Astrocyte of the spinal cord (primary cell): ENCODE measurements around the gene SLC2A6.
"Not testable (repeated sequence)": the region's sequence is repeated elsewhere in the genome, so short reads cannot be mapped to it uniquely, and the experiment has no call there.

Source experiments
- DNase-seq: peaks from one replicate; pipeline ENCODE4 v3.0.0; 2011; ENCODE audit warnings: low read depth, low spot score
- H3K4me3 ChIP-seq: 2 replicates; pipeline ENCODE4 v1.5.1; 2011; ENCODE audit warnings: low read depth, mild to moderate bottlenecking, low read length, moderate library complexity
- in situ Hi-C: cut with HindIII; loops from 2 replicates; pipeline ENCODE4 v1.10.0; 2017; ENCODE audit warnings: low sequenced_read_pairs
- TF ChIP-seq, protein P1 (sequence below): IDR thresholded peaks from 2 replicates; pipeline ENCODE4 v1.5.1; 2012; ENCODE audit warnings: low read depth, mild to moderate bottlenecking, low read length, inconsistent platforms

The SLC2A6 gene

DNA sequence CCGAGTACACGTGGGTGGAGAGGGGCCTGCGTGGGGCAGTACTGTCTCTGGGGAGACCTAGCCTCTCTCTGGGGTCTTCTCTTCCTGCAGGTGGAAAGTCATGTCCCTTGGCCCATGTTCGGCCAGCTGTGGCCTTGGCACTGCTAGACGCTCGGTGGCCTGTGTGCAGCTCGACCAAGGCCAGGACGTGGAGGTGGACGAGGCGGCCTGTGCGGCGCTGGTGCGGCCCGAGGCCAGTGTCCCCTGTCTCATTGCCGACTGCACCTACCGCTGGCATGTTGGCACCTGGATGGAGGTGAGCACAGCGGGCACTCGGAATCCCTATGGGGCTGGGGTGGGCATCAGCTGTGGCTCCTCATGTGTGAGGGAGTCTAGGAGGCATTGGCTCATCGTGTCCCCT, 24.6 kb downstream of the SLC2A6 start:
- no peak overlapping the region for H3K4me3 ChIP-seq
- TF ChIP-seq, protein P1, sequence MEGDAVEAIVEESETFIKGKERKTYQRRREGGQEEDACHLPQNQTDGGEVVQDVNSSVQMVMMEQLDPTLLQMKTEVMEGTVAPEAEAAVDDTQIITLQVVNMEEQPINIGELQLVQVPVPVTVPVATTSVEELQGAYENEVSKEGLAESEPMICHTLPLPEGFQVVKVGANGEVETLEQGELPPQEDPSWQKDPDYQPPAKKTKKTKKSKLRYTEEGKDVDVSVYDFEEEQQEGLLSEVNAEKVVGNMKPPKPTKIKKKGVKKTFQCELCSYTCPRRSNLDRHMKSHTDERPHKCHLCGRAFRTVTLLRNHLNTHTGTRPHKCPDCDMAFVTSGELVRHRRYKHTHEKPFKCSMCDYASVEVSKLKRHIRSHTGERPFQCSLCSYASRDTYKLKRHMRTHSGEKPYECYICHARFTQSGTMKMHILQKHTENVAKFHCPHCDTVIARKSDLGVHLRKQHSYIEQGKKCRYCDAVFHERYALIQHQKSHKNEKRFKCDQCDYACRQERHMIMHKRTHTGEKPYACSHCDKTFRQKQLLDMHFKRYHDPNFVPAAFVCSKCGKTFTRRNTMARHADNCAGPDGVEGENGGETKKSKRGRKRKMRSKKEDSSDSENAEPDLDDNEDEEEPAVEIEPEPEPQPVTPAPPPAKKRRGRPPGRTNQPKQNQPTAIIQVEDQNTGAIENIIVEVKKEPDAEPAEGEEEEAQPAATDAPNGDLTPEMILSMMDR, result no peak
- in situ Hi-C loops, result no loop called here
- no peak for DNase-seq

DNA sequence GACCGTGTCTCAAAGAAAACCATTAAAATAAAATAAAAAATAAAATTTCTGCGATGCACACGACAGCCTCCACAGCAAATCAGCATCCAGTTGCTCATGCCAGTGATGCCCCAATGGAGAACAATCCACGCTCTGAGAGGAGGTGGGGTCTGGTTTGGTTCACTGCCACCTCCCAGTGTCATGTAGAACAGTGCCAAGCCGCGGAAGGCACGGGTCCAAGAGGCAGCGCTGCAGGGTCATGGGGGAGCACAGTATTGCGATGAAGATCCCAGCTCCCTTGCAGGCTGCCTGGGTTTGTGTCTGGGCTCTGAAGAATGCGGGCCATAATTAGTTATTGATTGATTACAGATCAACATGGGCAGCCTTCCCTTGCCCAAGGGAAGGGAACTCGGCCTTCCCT, 25.2 kb downstream of the SLC2A6 start:
- in situ Hi-C loops, result no loop called here
- DNase-seq, result no peak
- no peak overlapping the region for H3K4me3 ChIP-seq
- TF ChIP-seq, protein P1, result no peak

DNA sequence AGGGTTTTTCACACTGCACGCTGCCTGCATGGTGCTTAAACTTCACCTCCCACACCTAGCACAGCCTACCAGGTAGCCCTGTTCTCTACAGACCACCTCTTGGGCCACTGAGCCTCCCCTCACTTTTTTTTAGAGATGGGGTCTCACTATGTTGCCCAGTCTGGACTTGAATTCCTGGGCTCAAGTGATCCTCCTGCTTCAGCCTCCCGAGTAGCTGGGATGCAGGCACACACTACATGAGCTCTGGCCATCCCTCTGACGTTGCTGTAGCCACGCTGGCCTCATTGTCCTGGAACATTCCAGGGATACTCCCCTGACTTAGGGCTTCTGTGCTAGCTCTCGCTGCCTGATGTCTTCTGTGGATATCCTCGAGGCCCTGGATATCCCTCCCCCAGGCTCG, 26.3 kb downstream of the SLC2A6 start:
- TF ChIP-seq, protein P1, result no peak
- DNase-seq, result no peak
- in situ Hi-C loops, result no loop called here
- H3K4me3 ChIP-seq, result no peak overlapping the region

DNA sequence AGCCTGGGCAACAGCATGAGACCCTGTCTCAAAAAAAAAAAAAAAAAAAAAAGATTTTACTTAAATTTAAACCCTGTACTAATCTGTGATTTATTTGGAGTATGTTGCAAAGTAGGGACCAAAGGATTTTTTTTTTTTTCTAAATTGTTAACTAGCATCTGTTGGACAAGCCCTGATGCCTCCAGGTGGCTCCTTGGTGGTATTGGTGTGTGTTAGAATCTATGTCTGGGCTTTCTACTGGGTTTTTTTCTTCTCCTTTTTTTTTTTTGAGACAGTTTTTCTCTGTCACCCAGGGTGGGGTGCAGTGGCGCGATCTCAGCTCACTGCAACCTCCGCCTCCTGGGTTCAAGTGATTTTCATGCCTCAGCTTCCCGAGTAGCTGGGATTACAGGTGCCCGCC, 27.0 kb downstream of the SLC2A6 start:
- in situ Hi-C loops, DNase-seq, H3K4me3 ChIP-seq: not testable (repeated sequence)

DNA sequence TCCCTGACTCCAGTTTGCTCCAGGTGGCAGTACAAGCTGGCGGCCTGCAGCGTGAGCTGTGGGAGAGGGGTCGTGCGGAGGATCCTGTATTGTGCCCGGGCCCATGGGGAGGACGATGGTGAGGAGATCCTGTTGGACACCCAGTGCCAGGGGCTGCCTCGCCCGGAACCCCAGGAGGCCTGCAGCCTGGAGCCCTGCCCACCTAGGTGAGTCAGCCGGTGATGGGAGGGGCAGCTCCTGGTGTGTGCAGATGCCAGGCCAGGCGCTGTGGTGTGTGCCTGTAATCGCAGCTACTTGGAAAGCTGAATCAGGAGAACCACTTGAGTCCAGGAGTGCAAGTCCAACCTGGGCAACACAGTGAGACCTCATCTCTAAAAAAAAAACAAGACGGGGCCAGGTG, 29.1 kb downstream of the SLC2A6 start:
- in situ Hi-C loops, result no loop called here

DNA sequence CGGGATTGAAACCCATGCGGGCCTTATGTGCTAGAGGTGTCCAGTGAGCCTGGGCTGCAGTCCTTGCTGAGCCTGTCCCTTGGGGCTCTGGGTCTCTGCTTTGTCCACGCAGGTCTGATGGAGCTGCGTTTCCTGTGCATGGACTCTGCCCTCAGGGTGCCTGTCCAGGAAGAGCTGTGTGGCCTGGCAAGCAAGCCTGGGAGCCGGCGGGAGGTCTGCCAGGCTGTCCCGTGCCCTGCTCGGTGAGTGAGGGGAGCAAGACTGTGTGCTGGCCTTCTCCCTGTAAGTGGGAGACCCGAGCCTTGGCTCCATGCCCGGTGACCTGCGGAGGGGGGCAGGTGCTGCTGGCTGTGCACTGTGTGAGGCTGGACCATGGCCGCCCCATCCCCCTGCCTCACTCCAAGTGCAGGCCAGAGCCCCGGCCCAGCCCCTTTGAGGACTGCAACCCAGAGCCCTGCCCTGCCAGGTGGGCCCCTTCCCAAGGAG, 30.4 kb downstream of the SLC2A6 start:
- in situ Hi-C loops, result no loop called here

More for the DNA sequence above, 29.1 kb downstream of the SLC2A6 start:
- DNase-seq, result no peak
- H3K4me3 ChIP-seq, result no peak overlapping the region
- TF ChIP-seq, protein P1, result no peak

DNA sequence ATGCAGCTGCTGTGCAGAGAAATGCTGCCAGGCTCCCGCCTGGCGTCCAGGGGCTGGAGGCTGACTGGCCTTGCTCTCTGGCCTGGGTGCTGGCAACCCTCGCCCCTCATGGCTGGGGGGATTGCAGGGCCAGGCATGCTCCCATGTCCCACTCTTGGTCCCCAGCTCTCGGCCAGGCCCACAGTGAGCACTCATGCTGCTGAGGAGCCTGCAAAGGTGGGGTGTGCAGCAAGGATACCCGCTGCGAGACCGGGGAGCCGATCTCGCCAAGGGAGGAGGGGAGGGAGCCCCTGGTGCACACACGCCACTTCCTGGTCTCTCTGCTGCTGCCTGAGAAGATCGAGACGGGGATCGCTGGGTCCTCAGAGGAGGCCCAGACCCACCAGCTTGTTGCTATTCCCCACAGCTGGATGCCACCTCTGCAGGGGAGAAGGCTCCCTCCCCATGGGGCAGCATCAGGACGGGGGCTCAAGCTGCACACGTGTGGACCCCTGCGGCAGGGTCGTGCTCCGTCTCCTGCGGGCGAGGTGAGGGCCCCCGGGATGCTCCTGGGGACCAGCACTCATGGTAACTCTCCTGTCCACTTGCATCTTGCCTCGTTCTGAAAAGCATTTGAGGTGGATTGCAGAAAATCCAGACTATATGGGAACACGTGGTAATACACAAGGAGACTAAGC, 33.5 kb downstream of the SLC2A6 start:
- no peak for DNase-seq
- H3K4me3 ChIP-seq, result no peak overlapping the region
- in situ Hi-C loops, result no loop called here
- TF ChIP-seq, protein P1, result no peak

More for the DNA sequence above, 30.4 kb downstream of the SLC2A6 start:
- no peak for DNase-seq
- TF ChIP-seq, protein P1, result no peak
- H3K4me3 ChIP-seq, result no peak overlapping the region
